ENCODE measurements around the gene GAPDHS. TPM values are rescaled to one million over a fixed set of nuclear protein-coding genes. Genes with fewer than 3 reads are reported as not detected.

GAPDHS gene
- total RNA-seq, 1 experiment from 2014 or later: not detected

DNA sequence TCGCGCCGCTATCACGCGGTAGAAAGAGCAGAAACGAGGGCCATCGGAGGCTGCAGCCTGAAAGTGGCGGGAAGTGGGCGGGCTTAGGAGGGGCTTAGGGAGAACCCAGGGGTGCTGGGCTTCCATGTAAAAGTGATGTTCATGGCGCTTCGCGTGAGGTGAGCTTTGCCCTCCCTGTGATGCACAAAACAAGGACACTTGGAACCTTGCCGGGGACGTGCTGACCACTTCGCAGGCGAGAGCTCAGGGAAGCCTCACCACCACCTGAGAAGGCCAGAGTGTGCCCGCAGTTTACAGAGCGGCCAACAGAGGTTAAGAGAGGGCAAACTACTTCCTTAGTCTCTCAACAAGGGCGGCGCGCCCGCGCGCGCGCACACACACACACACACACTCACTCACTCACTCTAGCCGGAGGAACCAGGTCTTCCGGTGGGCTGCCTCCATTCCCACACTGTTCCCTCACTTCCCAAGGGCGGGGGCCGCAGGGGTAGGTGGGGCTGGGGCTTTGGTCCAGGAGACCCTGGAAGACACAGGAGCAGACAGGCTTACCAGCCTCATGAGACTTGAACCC, 651 bp downstream of the GAPDHS start:
- Histone ChIP-seq H3K36me3 (ENCODE audit: control insufficient read depth in 1 of 2, insufficient read depth in 2 of 2, low read length in 2 of 2) (no peaks in the 10 kb centered on the region), H4K20me1 (ENCODE audit: insufficient read depth) (no peaks in the 10 kb centered on the region), H3K4me2 (ENCODE audit: low read length) (no peak overlapping the region), H3K4me3 (replicated peaks in 1 of 2; ENCODE audit: low read depth in 1 of 2, low read length in 2 of 2) (no peak overlapping the region), H3K9ac (ENCODE audit: low read length) (no peak overlapping the region), H3K27ac (ENCODE audit: low read depth, low read length) (no peak overlapping the region), H2AFZ (ENCODE audit: low read depth, low read length, poor library complexity, severe bottlenecking) (no peak overlapping the region), H3K9me3 (ENCODE audit: control insufficient read depth in 1 of 2, insufficient read depth in 1 of 2, low read depth in 1 of 2, low read length in 2 of 2) (no peaks in the 10 kb centered on the region), H3K4me1 (ENCODE audit: control insufficient read depth in 1 of 2, insufficient read depth in 2 of 2, low read length in 2 of 2) (no peaks in the 10 kb centered on the region), H3K79me2 (ENCODE audit: insufficient read depth, low read length) (no peaks in the 10 kb centered on the region), H3K27me3 (ENCODE audit: insufficient read depth, low read length) (no peaks in the 10 kb centered on the region), H3K9me2 (ENCODE audit: insufficient read depth) (no peaks in the 10 kb centered on the region)
- ChIA-PET CTCF (no interaction called here), RAD21 (ENCODE audit: low non-redundant PET in 1 of 2, low total read pairs in 2 of 2, uncharacterized antibody in 2 of 2, unreplicated experiment in 2 of 2) (no interaction called here), POLR2A (no interaction called here)
- no peak for DNase-seq (ENCODE audit: low read depth, low spot score)
- ATAC-seq: peak; percentile 33; the same call in 1 of the 2 replicates
- intact Hi-C loops (cut with micrococcal nuclease): no loop called here
- TF ChIP-seq CEBPB (IDR thresholded peaks at IDR 0.05; ENCODE audit: low read depth): no peak
- no peak for TF ChIP-seq SRF (IDR thresholded peaks at IDR 0.05; ENCODE audit: low read depth)
- TF ChIP-seq EZH2phosphoT487 (IDR thresholded peaks at IDR 0.05; ENCODE audit: borderline replicate concordance): no peak
- no peak for TF ChIP-seq TCF7L2 (IDR thresholded peaks at IDR 0.05; ENCODE audit: borderline replicate concordance, extremely low read depth, insufficient read depth, insufficient read length)
- no peak for TF ChIP-seq RAD21 (IDR thresholded peaks at IDR 0.05; ENCODE audit: low read depth)
- no peak for TF ChIP-seq FOSL1 (IDR thresholded peaks at IDR 0.05; ENCODE audit: low read depth)
- TF ChIP-seq, protein P1, sequence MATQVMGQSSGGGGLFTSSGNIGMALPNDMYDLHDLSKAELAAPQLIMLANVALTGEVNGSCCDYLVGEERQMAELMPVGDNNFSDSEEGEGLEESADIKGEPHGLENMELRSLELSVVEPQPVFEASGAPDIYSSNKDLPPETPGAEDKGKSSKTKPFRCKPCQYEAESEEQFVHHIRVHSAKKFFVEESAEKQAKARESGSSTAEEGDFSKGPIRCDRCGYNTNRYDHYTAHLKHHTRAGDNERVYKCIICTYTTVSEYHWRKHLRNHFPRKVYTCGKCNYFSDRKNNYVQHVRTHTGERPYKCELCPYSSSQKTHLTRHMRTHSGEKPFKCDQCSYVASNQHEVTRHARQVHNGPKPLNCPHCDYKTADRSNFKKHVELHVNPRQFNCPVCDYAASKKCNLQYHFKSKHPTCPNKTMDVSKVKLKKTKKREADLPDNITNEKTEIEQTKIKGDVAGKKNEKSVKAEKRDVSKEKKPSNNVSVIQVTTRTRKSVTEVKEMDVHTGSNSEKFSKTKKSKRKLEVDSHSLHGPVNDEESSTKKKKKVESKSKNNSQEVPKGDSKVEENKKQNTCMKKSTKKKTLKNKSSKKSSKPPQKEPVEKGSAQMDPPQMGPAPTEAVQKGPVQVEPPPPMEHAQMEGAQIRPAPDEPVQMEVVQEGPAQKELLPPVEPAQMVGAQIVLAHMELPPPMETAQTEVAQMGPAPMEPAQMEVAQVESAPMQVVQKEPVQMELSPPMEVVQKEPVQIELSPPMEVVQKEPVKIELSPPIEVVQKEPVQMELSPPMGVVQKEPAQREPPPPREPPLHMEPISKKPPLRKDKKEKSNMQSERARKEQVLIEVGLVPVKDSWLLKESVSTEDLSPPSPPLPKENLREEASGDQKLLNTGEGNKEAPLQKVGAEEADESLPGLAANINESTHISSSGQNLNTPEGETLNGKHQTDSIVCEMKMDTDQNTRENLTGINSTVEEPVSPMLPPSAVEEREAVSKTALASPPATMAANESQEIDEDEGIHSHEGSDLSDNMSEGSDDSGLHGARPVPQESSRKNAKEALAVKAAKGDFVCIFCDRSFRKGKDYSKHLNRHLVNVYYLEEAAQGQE (IDR thresholded peaks at IDR 0.05; ENCODE audit: low read depth): no peak
- no peak for TF ChIP-seq CBX3 (IDR thresholded peaks at IDR 0.05; ENCODE audit: low read depth)
- TF ChIP-seq SIN3A (IDR thresholded peaks at IDR 0.05; ENCODE audit: low read depth): no peak
- no TSS peak for BruUV-seq (replicated peaks)
